ENCODE measurements around the gene PHLPP2. TPM values are rescaled to one million over a fixed set of nuclear protein-coding genes. Genes with fewer than 3 reads are reported as not detected.

The PHLPP2 gene
- total and polyA plus RNA-seq, 10 of the 15 experiments (the other 5 are each of a cell fraction or from before 2014, with no cell fraction given) = 1.0 to 13.2 (median 7.0) TPM

DNA sequence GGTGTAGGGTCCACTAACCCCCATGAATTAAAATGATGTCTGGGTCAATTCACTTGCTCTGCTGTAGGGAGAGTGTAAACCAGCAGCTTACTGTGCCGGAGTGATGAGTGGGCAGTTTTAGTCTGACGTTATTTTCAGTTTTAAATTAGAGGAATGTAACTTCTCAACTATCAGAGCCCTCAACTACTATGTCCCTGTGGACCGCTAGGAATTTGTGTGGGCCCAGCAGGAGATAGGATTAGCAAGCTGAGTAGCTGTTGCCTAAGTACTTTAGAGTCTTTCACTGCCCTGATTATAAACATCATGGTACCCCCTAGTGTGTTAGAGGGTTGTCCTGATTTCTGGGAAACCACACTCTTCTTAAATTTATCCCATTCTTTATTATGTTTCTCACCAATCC lies 87.1 kb downstream of the PHLPP2 start:
- ATAC-seq = no peak
- POLR2A ChIA-PET = no interaction called here
- 82% methylated on average over 3 of the region's 3 CpGs for WGBS (ENCODE audit: insufficient coverage, insufficient replicate concordance, low lambda C conversion rate, missing lambda C conversion rate)
- Histone ChIP-seq H3K4me1 (ENCODE audit: control insufficient read depth, insufficient read depth, low read length) (no peaks in the 10 kb centered on the region), H3K27ac (ENCODE audit: control insufficient read depth, insufficient read depth) (no peak overlapping the region), H3K36me3 (ENCODE audit: control insufficient read depth in 2 of 2, insufficient read depth in 2 of 2, low read length in 1 of 2) (no peaks in the 10 kb centered on the region), H3K79me2 (ENCODE audit: control insufficient read depth, insufficient read depth, low read length) (no peaks in the 10 kb centered on the region), H4K20me1 (ENCODE audit: control insufficient read depth, insufficient read depth) (no peaks in the 10 kb centered on the region), H3K4me2 (ENCODE audit: control insufficient read depth, insufficient read depth) (no peak overlapping the region), H3K9ac (ENCODE audit: control insufficient read depth, insufficient read depth, low read length) (no peak overlapping the region), H2AFZ (ENCODE audit: control insufficient read depth, low read depth, low read length) (no peak overlapping the region), H3K27me3 (replicated peaks in 1 of 2; ENCODE audit: control insufficient read depth in 2 of 2, insufficient read depth in 2 of 2, low read length in 1 of 2) (no peaks in the 10 kb centered on the region), H3K4me3 (no peak overlapping the region), H3K9me3 (replicated peaks; ENCODE audit: control insufficient read depth, insufficient read depth, low read length) (no peaks in the 10 kb centered on the region)
- FAIRE-seq = no peak
- intact Hi-C loops (cut with micrococcal nuclease; ENCODE audit: unreplicated experiment) = no loop called here
- RAD21 ChIA-PET (ENCODE audit: unreplicated experiment) = no interaction called here
- no peak for TF ChIP-seq NR2C2 (IDR thresholded peaks at IDR 0.05; ENCODE audit: borderline replicate concordance, control insufficient read depth, insufficient read length, low read depth)
- no peak for TF ChIP-seq ZNF207 (IDR thresholded peaks at IDR 0.05; ENCODE audit: borderline replicate concordance)
- TF ChIP-seq HCFC1 (IDR thresholded peaks at IDR 0.05; ENCODE audit: low read length) = no peak
- TF ChIP-seq BACH1 (IDR thresholded peaks at IDR 0.05; ENCODE audit: borderline replicate concordance) = no peak
- no peak for TF ChIP-seq TCF12 (IDR thresholded peaks at IDR 0.05; ENCODE audit: low read depth, low read length)
- TF ChIP-seq, protein P1, sequence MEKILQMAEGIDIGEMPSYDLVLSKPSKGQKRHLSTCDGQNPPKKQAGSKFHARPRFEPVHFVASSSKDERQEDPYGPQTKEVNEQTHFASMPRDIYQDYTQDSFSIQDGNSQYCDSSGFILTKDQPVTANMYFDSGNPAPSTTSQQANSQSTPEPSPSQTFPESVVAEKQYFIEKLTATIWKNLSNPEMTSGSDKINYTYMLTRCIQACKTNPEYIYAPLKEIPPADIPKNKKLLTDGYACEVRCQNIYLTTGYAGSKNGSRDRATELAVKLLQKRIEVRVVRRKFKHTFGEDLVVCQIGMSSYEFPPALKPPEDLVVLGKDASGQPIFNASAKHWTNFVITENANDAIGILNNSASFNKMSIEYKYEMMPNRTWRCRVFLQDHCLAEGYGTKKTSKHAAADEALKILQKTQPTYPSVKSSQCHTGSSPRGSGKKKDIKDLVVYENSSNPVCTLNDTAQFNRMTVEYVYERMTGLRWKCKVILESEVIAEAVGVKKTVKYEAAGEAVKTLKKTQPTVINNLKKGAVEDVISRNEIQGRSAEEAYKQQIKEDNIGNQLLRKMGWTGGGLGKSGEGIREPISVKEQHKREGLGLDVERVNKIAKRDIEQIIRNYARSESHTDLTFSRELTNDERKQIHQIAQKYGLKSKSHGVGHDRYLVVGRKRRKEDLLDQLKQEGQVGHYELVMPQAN (conservative IDR thresholded peaks at IDR 0.05) = no peak
- no peak for TF ChIP-seq CREB1 (IDR thresholded peaks at IDR 0.05; ENCODE audit: low read depth)
- TF ChIP-seq, protein P2, sequence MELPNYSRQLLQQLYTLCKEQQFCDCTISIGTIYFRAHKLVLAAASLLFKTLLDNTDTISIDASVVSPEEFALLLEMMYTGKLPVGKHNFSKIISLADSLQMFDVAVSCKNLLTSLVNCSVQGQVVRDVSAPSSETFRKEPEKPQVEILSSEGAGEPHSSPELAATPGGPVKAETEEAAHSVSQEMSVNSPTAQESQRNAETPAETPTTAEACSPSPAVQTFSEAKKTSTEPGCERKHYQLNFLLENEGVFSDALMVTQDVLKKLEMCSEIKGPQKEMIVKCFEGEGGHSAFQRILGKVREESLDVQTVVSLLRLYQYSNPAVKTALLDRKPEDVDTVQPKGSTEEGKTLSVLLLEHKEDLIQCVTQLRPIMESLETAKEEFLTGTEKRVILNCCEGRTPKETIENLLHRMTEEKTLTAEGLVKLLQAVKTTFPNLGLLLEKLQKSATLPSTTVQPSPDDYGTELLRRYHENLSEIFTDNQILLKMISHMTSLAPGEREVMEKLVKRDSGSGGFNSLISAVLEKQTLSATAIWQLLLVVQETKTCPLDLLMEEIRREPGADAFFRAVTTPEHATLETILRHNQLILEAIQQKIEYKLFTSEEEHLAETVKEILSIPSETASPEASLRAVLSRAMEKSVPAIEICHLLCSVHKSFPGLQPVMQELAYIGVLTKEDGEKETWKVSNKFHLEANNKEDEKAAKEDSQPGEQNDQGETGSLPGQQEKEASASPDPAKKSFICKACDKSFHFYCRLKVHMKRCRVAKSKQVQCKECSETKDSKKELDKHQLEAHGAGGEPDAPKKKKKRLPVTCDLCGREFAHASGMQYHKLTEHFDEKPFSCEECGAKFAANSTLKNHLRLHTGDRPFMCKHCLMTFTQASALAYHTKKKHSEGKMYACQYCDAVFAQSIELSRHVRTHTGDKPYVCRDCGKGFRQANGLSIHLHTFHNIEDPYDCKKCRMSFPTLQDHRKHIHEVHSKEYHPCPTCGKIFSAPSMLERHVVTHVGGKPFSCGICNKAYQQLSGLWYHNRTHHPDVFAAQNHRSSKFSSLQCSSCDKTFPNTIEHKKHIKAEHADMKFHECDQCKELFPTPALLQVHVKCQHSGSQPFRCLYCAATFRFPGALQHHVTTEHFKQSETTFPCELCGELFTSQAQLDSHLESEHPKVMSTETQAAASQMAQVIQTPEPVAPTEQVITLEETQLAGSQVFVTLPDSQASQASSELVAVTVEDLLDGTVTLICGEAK (IDR thresholded peaks at IDR 0.05; ENCODE audit: borderline replicate concordance) = no peak
- TF ChIP-seq ZNF622 (IDR thresholded peaks at IDR 0.05) = no peak
- TF ChIP-seq RFX5 (IDR thresholded peaks at IDR 0.05; ENCODE audit: low read depth, low read length) = no peak
- no peak for TF ChIP-seq CREM (IDR thresholded peaks at IDR 0.05; ENCODE audit: low read depth)
- no peak for TF ChIP-seq SP1 (IDR thresholded peaks at IDR 0.05; ENCODE audit: low read depth, low read length)
- TF ChIP-seq CBFB (IDR thresholded peaks at IDR 0.05; ENCODE audit: low read depth) = no peak
- TF ChIP-seq BCL11A (IDR thresholded peaks at IDR 0.05; ENCODE audit: low read depth, low read length) = no peak
- no peak for TF ChIP-seq RBBP5 (conservative IDR thresholded peaks at IDR 0.05)
- TF ChIP-seq POLR2AphosphoS5 (IDR thresholded peaks at IDR 0.05; ENCODE audit: low read length) = no peak
- no peak for TF ChIP-seq FOXK2 (IDR thresholded peaks at IDR 0.05)
- no TSS peak for BruUV-seq (replicated peaks)
- DNase-seq (ENCODE audit: low read depth, low spot score) = no peak
- CTCF ChIA-PET = interaction anchor here (0.7 kb wide), 1 partner anchor 324 kb away, joined by 4 read pairs; no protein-coding TSS in a partner anchor
- SMC1A ChIA-PET (ENCODE audit: uncharacterized antibody, unreplicated experiment) = no interaction called here
- in situ Hi-C loops (cut with MboI) = no loop called here

Measured in GM12878 (cell line).